NCI-H1694 (cell line): ENCODE measurements around the gene NRG2.

ENCODE experiments used
- DNase-seq: peaks from one replicate; lab custom pipeline; 2025; lab: John Stamatoyannopoulos, UW

Gene NRG2

GRCh38 chr5:139856714-139857113, 186.4 kb downstream of the NRG2 start:
- no peak for DNase-seq

- DNase-seq = no peak
These were observed 187.1 kb downstream of the NRG2 start for GRCh38 chr5:139855946-139856540.

GRCh38 chr5:139855451-139855850, 187.6 kb downstream of the NRG2 start:
- DNase-seq = no peak

- no peak for DNase-seq
These were observed 188.1 kb downstream of the NRG2 start for GRCh38 chr5:139854953-139855352.

GRCh38 chr5:139854029-139854605, 189.0 kb downstream of the NRG2 start:
- no peak for DNase-seq

- no peak for DNase-seq
These were observed 190.4 kb downstream of the NRG2 start for GRCh38 chr5:139852696-139853095.

- DNase-seq = no peak
These were observed 191.5 kb downstream of the NRG2 start for GRCh38 chr5:139851558-139851957.

- no peak for DNase-seq
These were observed 192.6 kb downstream of the NRG2 start for GRCh38 chr5:139850423-139851016.

- DNase-seq = no peak
These were observed 193.2 kb downstream of the NRG2 start for GRCh38 chr5:139849942-139850341.

- DNase-seq = no peak
These were observed 193.6 kb downstream of the NRG2 start for GRCh38 chr5:139849501-139849900.

- DNase-seq = no peak
These were observed 194.5 kb downstream of the NRG2 start for GRCh38 chr5:139848508-139849100.

- no peak for DNase-seq
These were observed 195.2 kb downstream of the NRG2 start for GRCh38 chr5:139847790-139848507.

- no peak for DNase-seq
These were observed 196.0 kb downstream of the NRG2 start for GRCh38 chr5:139847091-139847490.

- no peak for DNase-seq
These were observed 197.0 kb downstream of the NRG2 start for GRCh38 chr5:139845846-139846681.

GRCh38 chr5:139844472-139845145, 198.5 kb downstream of the NRG2 start:
- DNase-seq = peak; percentile 56

- no peak for DNase-seq
These were observed 199.1 kb downstream of the NRG2 start for GRCh38 chr5:139843991-139844390.

GRCh38 chr5:139842321-139842720, 200.8 kb downstream of the NRG2 start:
- no peak for DNase-seq

GRCh38 chr5:139841549-139841948, 201.6 kb downstream of the NRG2 start:
- DNase-seq = no peak

GRCh38 chr5:139839918-139840317, 203.2 kb downstream of the NRG2 start:
- no peak for DNase-seq

- DNase-seq = no peak
These were observed 203.8 kb downstream of the NRG2 start for GRCh38 chr5:139839232-139839815.
